HepG2 (cell line): ENCODE results near the gene SMIM36.

Experiments used
- GFI1 ChIP-seq: sonication (generic); formaldehyde crosslinking; IDR thresholded peaks from 2 replicates; pipeline ENCODE4 v1.5.0; 2020; ENCODE audit warnings: missing genetic modification reagents, mild to moderate bottlenecking, borderline replicate concordance
- ISL2 ChIP-seq: sonication (generic); formaldehyde crosslinking; IDR thresholded peaks from 2 replicates; pipeline ENCODE4 v1.5.0; 2020; ENCODE audit warnings: missing genetic modification reagents
- KDM2A ChIP-seq: sonication (generic); formaldehyde crosslinking; IDR thresholded peaks from 2 replicates; pipeline ENCODE4 v1.4.0; 2020; ENCODE audit warnings: low read depth, missing genetic modification reagents, borderline replicate concordance
- TF ChIP-seq, protein P1 (sequence below): sonication (generic); formaldehyde crosslinking; IDR thresholded peaks from 2 replicates; pipeline ENCODE4 v1.5.0; 2020; ENCODE audit warnings: mild to moderate bottlenecking, missing genetic modification reagents, moderate library complexity

DNA sequence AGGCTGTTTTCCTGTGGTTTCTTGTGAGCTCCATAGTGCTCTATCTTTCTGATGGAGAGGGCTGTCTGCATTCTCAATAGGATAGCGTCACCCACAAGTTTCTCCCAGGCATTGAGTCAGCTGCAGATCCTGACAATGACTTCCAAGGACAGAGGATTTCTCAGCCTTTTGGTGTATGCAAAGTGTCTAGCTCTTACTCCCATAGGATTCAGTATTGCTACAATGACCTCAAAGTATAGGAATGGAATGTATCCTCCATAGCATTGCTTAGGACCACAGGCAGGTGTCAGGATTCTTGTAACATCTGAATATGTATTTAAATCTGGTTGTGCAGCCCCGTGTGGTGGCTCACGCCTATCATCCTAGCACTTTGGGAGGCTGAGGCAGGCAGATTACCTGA is 32.3 kb downstream of the SMIM36 start:
- TF ChIP-seq ISL2 (CRISPR knock-in tag) (no peak), KDM2A (CRISPR knock-in tag) (no peak), GFI1 (CRISPR knock-in tag) (no peak)
- TF ChIP-seq, protein P1, sequence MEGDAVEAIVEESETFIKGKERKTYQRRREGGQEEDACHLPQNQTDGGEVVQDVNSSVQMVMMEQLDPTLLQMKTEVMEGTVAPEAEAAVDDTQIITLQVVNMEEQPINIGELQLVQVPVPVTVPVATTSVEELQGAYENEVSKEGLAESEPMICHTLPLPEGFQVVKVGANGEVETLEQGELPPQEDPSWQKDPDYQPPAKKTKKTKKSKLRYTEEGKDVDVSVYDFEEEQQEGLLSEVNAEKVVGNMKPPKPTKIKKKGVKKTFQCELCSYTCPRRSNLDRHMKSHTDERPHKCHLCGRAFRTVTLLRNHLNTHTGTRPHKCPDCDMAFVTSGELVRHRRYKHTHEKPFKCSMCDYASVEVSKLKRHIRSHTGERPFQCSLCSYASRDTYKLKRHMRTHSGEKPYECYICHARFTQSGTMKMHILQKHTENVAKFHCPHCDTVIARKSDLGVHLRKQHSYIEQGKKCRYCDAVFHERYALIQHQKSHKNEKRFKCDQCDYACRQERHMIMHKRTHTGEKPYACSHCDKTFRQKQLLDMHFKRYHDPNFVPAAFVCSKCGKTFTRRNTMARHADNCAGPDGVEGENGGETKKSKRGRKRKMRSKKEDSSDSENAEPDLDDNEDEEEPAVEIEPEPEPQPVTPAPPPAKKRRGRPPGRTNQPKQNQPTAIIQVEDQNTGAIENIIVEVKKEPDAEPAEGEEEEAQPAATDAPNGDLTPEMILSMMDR = no peak
